GM21515 (cell line): ENCODE data around the gene GALR1.
"Not testable (repeated sequence)": the region's sequence is repeated elsewhere in the genome, so short reads cannot be mapped to it uniquely, and the experiment has no call there.

Experiments used
- ATAC-seq: cut with Tn5 transposase; IDR thresholded peaks from one replicate; pipeline ENCODE4 v1.9.1; 2021; ENCODE audit not compliant: unreplicated experiment

GALR1 gene

DNA sequence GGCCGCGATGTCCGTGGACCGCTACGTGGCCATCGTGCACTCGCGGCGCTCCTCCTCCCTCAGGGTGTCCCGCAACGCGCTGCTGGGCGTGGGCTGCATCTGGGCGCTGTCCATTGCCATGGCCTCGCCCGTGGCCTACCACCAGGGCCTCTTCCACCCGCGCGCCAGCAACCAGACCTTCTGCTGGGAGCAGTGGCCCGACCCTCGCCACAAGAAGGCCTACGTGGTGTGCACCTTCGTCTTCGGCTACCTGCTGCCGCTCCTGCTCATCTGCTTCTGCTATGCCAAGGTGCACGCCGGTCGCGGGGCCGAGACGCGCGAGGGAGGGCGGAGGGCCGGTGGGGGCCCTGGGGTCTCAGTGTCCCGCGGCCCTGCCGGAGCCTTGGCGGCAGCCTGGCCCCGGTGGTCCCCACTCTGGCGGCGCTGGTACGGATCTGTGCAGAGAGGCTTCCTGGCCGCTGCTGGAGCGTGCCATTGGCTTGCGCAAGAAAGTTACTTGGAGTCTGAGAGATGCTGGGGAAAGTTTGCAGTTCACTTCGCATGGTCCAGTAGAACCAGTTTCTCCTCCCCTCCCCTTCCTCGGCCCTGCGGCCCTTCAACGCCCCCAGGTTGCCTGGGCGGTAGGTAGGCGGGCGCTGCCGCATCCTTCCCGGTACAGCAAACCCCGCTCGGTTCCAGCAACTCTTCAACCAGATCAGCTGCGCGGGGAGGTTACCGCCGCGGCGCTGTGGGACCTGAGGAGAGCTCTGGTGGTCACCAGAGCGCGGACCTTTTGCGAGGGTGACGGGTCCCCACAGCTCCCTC, 1.5 kb downstream of the GALR1 start:
- no peak for ATAC-seq

DNA sequence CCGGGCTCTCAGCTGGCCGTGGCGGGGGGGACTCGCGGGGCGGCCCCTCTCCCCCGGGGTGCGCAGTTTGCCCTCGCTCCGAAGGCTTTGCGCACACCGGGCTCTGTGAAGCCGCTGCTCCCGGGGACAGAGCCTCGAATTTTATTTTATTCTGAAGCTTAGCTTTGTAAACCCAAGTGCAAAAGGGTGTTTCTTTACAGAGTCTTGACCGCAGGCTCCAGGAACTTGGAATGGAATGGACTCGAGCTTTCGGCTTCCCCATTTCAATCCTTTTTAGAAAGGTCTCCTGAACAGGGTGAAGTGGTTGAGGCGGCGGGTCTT, 2.0 kb downstream of the GALR1 start:
- no peak for ATAC-seq

DNA sequence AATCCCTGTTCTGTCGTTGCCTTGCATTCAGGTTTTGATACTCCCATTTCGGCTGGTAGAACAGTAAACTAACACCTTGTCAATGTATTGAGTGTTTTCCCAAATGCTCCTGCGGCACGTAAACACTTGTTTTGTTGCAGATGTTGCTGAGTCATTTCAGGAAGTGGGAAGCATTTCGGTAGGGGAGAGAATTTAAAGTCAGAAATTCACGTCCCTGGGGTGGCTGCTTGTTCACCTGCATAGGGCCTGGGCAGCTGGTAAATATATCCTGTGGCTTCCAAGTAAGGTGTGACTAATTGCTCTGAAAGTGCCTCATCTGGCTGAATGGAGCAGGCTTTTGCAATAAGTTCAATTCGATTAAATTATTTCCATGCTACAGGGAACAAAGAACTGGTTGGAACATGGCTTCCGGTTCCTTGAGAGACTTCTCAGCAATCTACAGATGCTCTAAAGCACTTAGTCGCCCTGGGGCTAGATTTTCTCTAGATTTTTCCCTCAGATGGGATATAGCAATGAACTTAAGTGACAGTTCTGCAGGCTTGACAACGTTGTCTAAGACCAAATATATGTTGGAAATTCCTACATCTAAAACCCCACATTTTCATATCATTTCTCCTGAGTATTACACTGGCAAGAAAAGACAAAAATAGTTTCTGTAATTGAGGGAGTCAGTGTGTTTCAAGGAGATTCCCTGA, 5.2 kb downstream of the GALR1 start:
- no peak for ATAC-seq

DNA sequence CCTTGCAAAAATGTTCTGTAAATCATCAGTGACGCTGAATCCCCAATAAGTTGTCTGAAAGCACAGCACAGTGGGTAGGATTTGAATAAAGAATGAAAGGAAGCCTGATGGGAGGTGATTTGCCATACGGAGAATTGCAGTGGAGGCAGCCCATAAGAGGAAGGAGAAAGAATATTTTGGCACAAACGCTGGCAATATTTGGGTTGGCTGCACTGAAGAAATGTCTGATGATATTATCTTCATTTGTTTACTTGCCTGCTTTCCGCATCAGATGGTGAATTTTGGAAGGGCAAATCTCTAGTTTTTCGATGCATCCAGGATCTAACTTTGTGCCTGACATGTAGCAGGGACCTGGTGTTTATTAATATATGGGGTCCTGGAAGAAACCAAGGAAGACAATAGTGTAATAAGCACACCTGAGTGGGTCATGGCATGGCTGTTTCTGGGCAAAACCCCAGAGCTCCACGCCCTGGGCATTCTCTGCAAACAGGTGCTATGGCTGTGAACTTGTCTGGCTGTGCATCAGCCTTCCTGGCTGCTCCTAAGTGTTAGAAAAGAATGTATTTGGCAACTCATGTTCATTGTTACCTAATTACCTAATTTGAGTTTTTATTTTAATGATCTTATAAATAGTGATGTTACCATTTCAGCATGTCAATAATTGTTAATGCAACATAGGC, 5.9 kb downstream of the GALR1 start:
- no peak for ATAC-seq

DNA sequence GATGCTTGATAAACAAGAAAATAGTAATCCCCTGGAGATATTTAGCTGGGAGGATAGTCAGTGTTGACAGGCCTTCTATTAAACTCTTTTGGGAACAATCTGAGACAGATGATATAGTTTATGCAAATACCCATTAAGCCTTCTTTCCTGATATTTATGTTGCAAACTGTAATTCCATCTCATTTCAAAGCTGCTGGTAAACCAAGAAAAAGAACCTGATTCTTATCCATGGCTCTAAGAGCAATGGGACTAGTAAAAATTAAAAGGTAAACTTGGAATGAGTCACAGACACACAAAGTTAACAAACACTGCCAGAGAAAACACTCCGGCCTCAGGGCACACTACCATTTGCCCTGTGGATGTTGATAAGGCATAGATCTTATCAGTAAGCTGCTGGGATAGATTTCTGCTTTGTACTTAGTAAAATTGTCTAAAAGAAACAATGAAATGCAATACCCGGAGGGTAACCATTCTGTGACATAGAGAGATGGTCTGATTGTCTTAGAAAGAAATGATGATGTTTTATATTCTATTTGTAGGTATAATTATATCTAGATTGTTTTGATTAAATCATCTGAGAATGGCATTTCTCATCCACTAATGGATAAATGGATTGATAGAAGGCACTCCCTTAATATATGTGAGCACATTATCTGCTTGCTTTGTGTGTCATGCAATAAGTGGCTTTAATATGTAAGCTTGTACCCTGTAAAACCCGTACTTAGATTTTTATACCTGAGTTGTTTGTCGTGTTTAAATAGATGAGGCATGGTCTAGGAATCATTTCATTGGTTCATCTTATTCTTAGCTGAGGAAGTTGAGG, 13.2 kb downstream of the GALR1 start:
- no peak for ATAC-seq

DNA sequence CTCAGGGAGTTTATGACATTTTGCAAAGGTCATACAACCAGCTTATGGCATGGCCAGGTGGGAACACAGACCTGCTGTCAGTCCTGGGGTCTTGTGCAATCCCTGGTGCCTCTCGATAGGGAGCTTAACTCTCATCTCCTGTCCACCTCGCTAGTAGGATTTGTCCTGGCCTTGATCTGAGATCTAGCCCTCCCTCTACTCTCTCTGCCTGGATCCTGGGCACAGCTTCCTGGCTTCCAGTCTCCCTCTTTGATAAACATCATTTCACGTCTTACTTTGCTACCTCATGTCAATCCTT, 13.8 kb downstream of the GALR1 start:
- ATAC-seq, result no peak

DNA sequence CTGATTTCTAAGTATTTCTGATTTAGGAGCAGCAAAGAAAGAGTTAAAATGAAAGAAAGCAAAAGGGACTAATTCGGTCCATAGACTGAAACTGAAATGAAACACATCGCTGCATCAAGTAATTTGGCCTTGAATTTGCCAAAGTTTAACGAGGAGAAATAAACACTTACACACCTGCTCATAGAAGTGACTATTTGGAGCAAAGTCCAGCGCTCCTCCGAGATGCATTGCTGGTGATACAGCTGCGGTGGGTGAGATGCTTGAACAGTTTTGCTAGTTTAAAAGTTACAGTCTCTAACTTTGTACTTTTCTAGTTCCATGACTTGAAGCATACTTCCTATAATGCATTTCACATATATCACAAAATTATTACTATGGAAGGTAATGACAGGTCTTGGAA, 18.3 kb downstream of the GALR1 start:
- ATAC-seq, result no peak

DNA sequence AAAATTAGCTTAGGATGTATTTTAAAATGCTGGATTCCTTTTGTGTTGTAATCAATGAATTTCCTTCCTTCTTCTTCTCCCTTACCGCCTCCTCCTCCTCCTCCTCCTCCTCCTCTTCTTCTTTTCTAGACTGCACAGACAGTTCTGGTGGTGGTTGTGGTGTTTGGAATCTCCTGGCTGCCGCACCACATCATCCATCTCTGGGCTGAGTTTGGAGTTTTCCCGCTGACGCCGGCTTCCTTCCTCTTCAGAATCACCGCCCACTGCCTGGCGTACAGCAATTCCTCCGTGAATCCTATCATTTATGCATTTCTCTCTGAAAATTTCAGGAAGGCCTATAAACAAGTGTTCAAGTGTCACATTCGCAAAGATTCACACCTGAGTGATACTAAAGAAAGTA, 18.8 kb downstream of the GALR1 start:
- ATAC-seq, result no peak

DNA sequence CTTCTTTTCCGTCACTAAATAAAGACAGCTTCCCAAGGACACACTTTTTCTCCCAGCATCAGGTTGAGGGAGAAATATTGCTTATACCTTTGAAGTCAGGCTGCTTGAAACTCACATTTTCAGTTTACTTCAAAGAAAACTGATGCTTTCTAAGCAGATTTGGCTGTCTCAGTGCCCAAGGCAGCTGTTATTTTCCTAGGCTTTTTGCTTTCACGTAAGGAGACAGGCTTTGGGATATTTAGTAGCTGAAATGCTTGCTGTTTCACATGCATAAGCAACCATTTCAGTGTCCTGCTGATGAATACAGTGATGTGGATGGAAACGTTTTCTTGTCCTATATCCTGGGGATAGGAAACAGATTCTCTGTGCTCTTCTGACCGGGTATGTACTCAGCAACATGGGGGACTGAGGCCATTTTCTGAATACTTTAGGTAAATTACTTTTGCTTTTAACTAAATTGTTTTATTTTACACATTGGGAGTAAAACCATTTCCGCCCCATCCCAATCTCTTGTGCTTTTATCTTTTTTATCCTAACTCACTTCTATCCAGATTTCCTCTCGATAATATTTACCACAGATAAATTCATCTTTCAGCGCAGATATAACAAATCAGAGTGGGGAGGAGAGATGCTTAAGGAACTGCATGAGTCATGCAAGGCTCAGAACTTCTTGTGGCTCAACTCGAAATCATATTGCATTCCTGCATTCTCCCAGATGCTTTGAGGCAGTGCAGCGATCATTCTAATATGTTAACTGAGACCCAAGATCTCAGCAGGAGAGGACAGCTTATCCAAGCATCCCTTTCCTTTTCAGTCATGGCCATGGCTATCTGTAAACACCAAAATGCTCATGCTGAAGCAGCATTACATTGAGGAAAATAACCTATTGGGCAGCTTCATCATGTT, 22.2 kb downstream of the GALR1 start:
- no peak for ATAC-seq

DNA sequence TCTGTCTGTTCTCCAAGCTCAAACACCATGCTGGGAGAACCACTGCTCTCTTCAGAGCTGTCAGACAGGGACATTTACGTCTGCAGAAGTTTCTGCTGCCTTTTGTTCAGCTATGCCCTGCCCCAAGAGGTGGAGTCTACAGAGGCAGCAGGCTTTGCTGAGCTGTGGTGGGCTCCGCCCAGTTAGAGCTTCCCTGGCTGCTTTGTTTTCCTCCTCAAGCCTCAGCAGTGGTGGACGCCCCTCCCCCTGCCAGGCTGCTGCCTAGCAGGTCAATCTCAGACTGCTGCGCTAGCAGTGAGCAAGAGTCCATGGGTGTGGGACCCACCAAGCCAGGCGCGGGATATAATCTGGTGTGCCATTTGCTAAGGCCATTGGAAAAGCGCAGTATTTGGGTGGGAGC, 41.2 kb downstream of the GALR1 start:
- ATAC-seq, result not testable (repeated sequence)

DNA sequence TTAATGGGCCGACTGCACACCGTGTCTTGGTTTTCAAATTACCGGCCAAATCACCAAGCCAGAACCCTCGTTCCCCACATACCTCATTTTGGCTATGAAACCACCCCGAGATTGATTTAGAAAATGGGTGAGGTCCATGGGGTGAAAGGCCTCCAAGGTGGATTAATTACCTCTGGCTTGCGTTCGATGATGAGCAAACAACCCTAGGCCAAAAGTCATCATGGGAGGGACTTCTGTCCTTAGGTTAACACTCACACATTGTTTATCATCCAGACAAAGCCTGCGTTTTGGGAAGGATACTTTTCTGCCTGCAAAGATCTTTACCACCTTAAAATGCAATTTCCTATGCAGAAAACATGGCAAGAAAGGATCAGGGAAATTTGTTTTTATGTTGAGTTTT, 48.5 kb downstream of the GALR1 start:
- ATAC-seq, result no peak

DNA sequence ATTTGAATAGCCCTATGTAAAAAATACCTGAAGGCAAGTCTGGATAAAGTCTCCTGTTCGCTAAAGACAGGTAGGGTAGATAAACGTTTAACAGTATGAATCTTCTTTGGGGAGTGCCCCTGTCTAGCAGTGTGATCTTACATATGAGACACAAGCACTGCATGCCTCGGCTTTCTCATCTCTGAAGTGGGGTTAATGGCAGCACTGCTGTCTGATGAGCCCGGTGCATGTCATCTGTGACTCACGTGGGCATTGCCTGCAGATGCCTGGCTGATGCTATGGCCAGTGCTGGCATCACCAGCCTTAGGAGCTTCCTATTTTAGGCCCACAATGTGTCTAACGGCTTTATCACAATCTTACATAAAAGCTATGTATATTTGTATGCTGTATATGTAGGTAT, 50.1 kb downstream of the GALR1 start:
- no peak for ATAC-seq

DNA sequence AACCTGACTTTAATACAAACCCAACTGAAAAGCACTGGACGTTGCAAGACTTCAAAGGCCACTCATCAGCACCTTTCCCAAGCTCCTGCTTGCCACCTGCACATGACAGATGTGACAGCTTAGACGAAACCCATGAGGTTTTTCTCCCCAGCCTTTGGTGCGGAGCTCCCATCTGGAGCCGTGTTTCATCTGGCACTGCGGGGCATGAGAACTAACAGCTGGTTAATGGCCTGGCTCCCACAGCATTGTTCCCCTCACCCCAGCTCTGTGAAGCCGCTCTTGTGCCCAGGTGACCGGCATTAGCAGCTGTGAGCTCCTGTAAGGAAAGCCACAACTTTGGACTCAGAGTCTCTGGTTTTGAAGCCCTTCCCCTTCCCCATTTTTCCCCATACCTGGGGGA, 50.9 kb downstream of the GALR1 start:
- ATAC-seq, result no peak

DNA sequence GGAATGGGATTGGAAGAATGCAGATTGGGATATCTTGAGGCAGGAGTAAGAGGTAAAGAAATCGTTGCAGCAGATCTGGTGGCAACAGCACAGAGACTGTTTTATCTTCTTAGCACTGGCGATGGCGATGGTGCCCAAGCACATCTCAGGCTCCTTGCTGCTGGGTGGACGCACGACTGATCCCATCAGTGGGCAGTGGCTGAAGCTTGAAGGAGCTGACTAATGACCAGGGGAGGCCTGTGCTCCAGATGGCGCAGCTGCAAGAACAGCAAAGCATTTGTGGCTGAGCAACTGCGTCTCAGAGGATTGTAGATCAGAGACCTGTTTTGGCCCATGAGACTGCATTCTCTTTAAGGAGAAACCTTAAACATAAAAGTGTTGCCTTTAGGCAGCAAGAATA, 54.6 kb downstream of the GALR1 start:
- no peak for ATAC-seq

DNA sequence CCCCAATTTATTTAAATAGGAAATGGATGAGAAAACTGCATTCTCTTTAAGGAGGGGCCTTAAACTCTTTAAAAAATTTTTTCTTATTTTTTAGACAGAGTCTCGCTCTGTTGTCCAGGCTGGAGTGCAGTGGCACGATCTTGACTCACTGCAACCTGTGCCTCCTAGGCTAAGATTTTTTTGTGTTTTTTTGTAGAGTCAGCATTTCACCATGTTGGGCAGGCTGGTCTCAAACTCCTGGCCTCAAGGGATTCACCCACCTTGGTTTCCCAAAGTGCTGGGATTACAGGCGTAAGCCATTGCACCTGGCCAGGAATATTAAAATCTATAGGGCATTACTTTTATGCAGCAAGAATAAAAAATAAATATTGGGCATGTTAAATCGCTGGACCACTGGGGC, 56.0 kb downstream of the GALR1 start:
- no peak for ATAC-seq

DNA sequence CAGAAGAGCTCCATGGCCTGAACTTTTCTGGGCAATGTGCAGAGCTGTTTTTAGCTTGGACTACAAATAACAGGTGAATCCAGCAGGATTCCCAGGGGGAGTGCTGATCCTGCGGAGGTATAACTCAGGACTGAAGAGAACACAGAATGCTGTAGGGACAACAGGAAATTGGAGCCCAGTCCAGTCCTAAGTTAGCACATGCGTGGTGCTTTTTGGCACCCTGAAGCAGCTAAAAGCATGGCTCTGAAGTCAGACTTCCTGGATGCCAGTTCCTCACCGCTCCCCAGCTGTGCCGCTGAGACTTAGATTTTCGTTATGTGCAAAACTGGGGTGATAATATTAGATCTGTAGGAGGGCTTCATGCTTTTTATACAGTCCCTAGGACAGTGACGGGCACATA, 58.6 kb downstream of the GALR1 start:
- no peak for ATAC-seq

DNA sequence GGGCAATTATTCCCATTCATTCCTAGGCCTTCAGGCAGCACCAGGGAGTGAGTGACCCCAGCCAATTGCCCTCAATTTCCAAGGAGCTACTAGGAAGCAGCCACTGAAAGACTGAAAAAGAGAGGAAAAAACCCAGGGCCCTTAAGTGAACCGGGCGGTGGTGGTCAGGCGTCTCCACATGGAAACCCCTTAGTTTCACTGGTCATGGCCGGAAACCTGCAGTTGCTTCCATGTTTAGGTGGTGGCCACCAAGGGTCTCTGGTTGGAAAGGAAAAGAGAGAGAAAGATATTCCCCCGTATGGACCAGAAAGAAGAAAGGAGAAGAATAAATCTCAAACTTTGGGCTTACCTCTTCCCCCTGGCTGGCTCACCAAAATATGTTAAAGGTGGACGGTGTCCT, 64.9 kb downstream of the GALR1 start:
- ATAC-seq, result no peak

DNA sequence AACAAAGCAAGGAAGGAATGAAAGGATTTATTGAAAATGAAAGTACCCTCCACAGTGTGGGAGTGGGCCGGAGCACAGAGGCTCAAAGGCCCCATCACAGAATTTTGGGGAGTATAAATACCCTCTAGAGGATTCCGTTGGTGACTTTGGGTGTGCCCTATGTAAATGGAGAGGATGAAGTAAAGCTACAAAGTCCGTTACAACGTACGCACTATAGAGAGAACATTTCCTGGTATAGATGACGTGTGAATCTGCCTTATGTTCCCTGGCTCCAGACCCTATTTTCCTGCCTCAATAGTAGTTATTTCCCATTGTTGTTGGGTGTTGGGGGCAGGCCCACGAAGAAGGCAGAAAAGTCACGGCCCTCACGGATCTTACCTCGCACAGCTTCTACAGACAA, 65.3 kb downstream of the GALR1 start:
- ATAC-seq, result no peak

DNA sequence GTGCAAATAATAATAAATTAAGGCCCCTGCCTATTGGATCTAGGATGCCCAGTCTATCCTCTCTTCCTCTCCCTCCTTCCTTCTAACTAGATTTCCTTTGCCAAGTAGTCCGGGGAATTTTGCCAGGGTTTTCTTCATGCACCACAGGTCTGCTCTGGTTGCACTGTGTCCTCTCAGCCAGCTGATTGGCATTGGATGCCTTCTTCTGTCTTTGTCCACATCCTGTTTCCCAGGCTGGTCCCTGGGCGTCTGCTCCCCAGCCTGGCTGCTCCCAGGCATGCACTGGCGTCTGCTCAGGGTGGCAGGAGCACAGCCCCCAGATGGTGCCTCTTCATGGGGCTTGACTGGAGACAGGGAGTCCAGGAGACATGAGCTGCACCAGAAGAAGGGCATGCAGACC, 66.4 kb downstream of the GALR1 start:
- ATAC-seq, result no peak

DNA sequence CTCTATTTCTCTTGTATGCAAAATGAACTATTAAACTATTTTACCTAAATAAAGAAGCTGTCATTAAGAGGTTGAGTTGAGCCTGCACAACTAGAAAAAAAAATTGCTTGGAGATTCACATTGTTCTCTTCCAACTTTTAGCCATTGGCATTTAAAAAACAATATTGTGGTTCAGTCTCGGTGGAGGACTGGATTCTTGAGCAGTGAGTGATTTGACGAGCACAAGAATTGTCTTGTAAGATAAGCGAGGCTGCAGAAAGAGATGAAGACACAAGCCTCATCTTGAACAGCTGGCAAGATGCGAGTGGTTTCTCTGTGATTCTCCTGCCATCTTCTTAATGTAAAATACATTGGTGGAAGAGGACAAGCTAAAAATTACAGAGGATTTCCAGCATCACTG, 67.0 kb downstream of the GALR1 start:
- ATAC-seq, result no peak
